GM19351 (cell line): ENCODE results near the gene FBXL22.

Experiments used
- ATAC-seq: cut with Tn5 transposase; IDR thresholded peaks from one replicate; pipeline ENCODE4 v1.9.1; 2021; ENCODE audit warnings: mild to moderate bottlenecking, moderate library complexity; ENCODE audit not compliant: unreplicated experiment

Gene FBXL22

GRCh38 chr15:63597038-63597790, at the start of gene FBXL22:
Gene FBXL22, plus strand, starts transcription at chr15:63597387. Its CDS starts 6 bp downstream, at chr15:63597393.
- no peak for ATAC-seq

GRCh38 chr15:63551400-63551799, 45.8 kb upstream of the FBXL22 start:
- no peak for ATAC-seq

GRCh38 chr15:63553388-63553791, 43.8 kb upstream of the FBXL22 start:
- no peak for ATAC-seq

GRCh38 chr15:63554337-63554927, 42.8 kb upstream of the FBXL22 start:
- ATAC-seq = no peak

- no peak for ATAC-seq
Observed at GRCh38 chr15:63555507-63555906, 41.7 kb upstream of the FBXL22 start.

GRCh38 chr15:63556246-63556645, 40.9 kb upstream of the FBXL22 start:
- no peak for ATAC-seq

GRCh38 chr15:63556736-63557135, 40.5 kb upstream of the FBXL22 start:
- no peak for ATAC-seq

- ATAC-seq = no peak
Observed at GRCh38 chr15:63559753-63560152, 37.4 kb upstream of the FBXL22 start.

GRCh38 chr15:63560741-63561448, 36.3 kb upstream of the FBXL22 start:
- ATAC-seq = no peak

- ATAC-seq = no peak
Observed at GRCh38 chr15:63564093-63564492, 33.1 kb upstream of the FBXL22 start.

GRCh38 chr15:63565536-63566186, 31.5 kb upstream of the FBXL22 start:
- no peak for ATAC-seq

GRCh38 chr15:63572749-63573464, 24.3 kb upstream of the FBXL22 start:
- ATAC-seq = no peak

GRCh38 chr15:63573533-63573932, 23.7 kb upstream of the FBXL22 start:
- no peak for ATAC-seq

GRCh38 chr15:63575312-63575711, 21.9 kb upstream of the FBXL22 start:
- no peak for ATAC-seq

- no peak for ATAC-seq
Observed at GRCh38 chr15:63576441-63576840, 20.7 kb upstream of the FBXL22 start.

- no peak for ATAC-seq
Observed at GRCh38 chr15:63582179-63582578, 15.0 kb upstream of the FBXL22 start.

- ATAC-seq = no peak
Observed at GRCh38 chr15:63582718-63583426, 14.3 kb upstream of the FBXL22 start.

- no peak for ATAC-seq
Observed at GRCh38 chr15:63586790-63587189, 10.4 kb upstream of the FBXL22 start.

- no peak for ATAC-seq
Observed at GRCh38 chr15:63587527-63587926, 9.7 kb upstream of the FBXL22 start.

GRCh38 chr15:63588826-63589225, 8.4 kb upstream of the FBXL22 start:
- no peak for ATAC-seq
